GM20000 (cell line): ENCODE results near the gene CAV2.
"Not testable (repeated sequence)": the region's sequence is repeated elsewhere in the genome, so short reads cannot be mapped to it uniquely, and the experiment has no call there.

ENCODE experiments used
- DNase-seq: peaks from one replicate; pipeline ENCODE4 v3.0.0; 2012; ENCODE audit warnings: low spot score
- TF ChIP-seq, protein P1 (sequence below): IDR thresholded peaks from 2 replicates; pipeline ENCODE4 v1.5.1; 2012; ENCODE audit warnings: mild to moderate bottlenecking, control low read depth; ENCODE audit errors: extremely low read depth, missing control alignments

Gene CAV2

DNA sequence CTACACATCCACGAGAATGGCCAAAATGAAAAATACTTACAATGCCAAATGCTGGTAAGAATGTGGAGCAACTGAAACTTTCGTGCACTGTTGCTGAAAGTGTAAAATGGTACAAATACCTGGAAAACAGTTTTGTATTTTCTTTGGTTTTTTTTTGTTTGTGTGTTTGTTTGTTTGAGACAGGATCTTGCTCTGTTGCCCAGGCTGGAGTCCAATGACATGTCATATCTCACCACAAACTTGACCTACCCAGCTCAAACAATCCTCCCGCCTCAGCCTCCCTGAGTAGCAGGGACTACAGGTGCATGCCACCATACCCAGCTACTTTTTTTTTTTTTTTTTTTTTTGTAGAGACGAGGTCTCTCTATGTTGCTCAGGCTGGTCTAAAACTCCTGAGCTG is 35.6 kb upstream of the CAV2 start:
- TF ChIP-seq, protein P1, sequence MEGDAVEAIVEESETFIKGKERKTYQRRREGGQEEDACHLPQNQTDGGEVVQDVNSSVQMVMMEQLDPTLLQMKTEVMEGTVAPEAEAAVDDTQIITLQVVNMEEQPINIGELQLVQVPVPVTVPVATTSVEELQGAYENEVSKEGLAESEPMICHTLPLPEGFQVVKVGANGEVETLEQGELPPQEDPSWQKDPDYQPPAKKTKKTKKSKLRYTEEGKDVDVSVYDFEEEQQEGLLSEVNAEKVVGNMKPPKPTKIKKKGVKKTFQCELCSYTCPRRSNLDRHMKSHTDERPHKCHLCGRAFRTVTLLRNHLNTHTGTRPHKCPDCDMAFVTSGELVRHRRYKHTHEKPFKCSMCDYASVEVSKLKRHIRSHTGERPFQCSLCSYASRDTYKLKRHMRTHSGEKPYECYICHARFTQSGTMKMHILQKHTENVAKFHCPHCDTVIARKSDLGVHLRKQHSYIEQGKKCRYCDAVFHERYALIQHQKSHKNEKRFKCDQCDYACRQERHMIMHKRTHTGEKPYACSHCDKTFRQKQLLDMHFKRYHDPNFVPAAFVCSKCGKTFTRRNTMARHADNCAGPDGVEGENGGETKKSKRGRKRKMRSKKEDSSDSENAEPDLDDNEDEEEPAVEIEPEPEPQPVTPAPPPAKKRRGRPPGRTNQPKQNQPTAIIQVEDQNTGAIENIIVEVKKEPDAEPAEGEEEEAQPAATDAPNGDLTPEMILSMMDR = no peak
- DNase-seq = no peak

DNA sequence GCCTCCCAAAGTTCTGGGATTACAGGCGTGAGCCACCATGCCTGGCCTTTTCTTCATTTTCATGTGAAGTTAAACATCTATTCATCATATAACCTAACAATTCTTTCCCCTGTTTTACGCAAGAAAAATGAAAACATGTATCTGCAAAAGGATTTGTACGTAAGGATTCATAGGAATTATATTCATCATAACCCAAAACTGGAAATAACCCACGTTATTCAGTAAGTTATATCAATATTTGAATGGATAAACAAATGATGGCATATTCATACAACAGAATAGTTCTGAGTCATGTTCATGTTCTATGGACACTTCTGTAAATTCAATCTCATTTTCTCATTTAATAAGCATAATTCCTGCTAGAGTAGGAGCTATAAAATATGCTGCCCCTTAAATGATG is 35.2 kb upstream of the CAV2 start:
- TF ChIP-seq, protein P1 = no peak
- no peak for DNase-seq

DNA sequence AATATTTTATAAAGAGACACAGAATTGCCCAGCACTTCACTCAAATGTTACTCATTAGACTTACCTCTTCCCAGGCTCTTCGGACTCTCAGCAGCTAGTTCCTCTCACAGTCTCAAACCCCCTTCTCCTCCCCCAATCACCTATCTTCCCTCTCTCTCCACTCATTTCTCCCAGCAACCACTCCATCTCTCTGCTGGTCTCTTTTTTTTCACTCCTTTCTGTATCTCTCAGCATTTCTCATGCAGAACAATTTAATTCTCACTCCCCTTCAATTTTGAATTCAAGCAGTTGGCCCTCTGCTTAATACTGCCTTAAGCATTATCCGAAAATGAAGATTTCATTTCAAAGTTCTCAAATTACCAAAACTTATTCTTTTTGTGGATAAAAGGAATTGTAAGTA is 34.4 kb upstream of the CAV2 start:
- TF ChIP-seq, protein P1 = no peak
- DNase-seq = no peak

DNA sequence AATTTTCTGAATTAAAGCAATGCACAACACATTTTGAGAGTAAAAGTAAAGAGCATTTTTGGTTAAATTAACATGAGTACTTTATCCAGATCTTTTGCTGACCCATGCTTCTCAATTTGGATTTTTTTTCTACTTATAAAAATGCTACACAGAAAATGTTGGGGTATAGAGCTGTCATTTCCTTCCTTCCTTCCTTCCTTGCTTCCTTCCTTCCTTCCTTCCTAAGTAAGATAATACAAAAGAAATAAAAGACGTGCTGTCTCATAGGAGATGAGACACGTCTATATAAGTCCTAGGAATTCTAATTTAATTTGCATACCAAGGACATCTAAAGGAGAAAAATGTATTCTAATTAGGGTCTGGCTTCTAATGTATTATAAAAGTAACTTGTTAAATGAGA is 31.0 kb upstream of the CAV2 start:
- no peak for DNase-seq
- TF ChIP-seq, protein P1 = no peak

DNA sequence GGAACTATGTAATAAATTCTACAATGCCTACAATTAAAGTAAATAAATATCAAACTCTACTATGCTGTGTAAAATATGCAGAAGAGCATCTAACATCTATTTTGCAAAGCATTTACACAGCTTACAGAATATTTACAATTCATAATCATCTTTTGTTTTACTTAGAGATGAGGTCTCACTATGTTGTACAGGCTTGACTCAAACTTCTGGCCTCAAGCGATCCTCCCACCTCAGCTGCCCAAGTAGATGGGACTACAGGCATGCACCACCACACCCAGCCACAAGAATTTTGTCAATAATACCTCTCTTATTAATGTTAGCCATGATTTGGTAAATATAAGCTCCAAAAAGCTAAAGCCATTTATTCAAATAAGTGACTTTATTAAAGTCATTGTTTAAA is 21.9 kb upstream of the CAV2 start:
- TF ChIP-seq, protein P1 = no peak
- DNase-seq = no peak

DNA sequence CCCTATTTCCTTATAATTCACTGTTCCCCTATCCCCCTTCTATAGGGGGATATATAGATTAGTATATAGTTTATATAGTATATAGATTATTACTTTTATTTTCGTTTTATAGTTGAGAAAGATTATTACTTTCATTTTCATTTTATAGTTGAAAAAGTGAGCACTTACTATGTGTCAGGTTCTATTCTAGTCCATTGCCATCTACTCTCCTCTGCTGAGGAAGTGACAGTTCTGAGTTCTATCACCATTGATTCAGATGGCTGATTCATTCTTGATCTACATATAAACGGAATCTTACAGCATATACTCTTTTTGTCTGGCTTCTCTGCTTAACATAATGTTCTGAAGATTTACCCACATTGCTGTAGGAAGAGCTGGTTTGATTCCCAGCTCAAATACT is 20.7 kb upstream of the CAV2 start:
- TF ChIP-seq, protein P1 = no peak
- DNase-seq = no peak

DNA sequence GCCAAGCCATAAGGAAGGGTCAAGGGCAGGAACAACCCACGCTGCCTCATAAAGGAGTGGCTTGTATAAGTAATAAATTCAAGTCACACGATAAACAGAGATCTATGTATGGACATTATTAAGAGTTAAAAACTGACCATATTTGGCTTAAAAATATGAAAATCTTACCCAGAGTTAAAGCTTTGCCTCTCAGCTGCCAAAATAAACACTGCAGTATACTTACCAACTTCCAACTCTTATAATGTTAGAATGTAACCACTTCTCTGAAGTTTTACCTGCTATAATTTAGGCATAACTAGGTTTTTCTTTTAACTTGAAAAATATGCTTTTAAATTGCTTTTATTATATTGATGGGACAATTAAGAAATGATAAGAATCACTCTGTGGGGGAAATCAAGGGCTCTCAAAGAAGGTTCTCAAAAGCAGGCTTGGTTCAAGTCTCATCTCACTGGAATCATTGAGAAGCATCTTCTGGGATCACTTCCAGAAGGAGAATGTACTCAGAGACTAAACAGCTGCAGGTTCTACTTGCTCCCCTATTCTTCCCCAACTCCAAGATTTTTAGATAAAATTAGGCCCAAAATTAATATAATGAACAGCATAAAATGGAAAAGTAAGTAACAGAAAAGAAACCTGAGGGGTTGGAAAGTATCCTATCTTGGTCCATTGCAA is 16.1 kb upstream of the CAV2 start:
- TF ChIP-seq, protein P1 = no peak
- DNase-seq = no peak

DNA sequence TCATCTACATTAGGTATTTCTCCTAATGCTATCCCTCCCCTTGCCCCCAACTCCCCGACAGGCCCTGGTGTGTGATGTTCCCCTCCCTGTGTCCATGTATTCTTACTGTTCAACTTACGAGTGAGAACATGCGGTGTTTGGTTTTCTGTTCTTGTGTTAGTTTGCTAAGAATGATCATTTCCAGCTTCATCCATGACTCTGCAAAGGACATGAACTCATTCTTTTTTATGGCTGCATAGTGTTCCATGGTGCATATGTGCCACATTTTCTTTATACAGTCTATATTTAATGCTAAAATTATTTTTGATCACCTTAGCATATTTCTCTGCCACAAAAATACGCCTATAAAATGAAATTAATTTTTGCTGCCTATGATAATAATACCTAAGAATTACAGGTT is 15.1 kb upstream of the CAV2 start:
- not testable (repeated sequence) for DNase-seq
